DMS 273 (cell line): ENCODE measurements around the gene FEM1B.

Source experiments
- DNase-seq: peaks from one replicate; lab custom pipeline; 2025; ENCODE audit not compliant: unreplicated experiment; lab: John Stamatoyannopoulos, UW

The FEM1B gene

GRCh38 chr15:68284616-68285258, 7.2 kb downstream of the FEM1B start:
- no peak for DNase-seq

- no peak for DNase-seq
Measured at GRCh38 chr15:68285259-68285980, 7.9 kb downstream of the FEM1B start.

GRCh38 chr15:68286256-68286655, 8.7 kb downstream of the FEM1B start:
- no peak for DNase-seq

GRCh38 chr15:68289057-68289456, 11.5 kb downstream of the FEM1B start:
- DNase-seq, result no peak

GRCh38 chr15:68289621-68290352, 12.2 kb downstream of the FEM1B start:
- DNase-seq, result no peak

GRCh38 chr15:68290715-68291114, 13.2 kb downstream of the FEM1B start:
- DNase-seq, result no peak

- DNase-seq, result no peak
Measured at GRCh38 chr15:68292157-68292781, 14.7 kb downstream of the FEM1B start.

- no peak for DNase-seq
Measured at GRCh38 chr15:68292967-68293366, 15.4 kb downstream of the FEM1B start.

- no peak for DNase-seq
Measured at GRCh38 chr15:68295014-68295805, 17.7 kb downstream of the FEM1B start.

- no peak for DNase-seq
Measured at GRCh38 chr15:68298336-68298735, 20.8 kb downstream of the FEM1B start.

- no peak for DNase-seq
Measured at GRCh38 chr15:68298882-68299381, 21.4 kb downstream of the FEM1B start.

GRCh38 chr15:68299436-68299835, 21.9 kb downstream of the FEM1B start:
- no peak for DNase-seq

- DNase-seq, result no peak
Measured at GRCh38 chr15:68300115-68300940, 22.8 kb downstream of the FEM1B start.

GRCh38 chr15:68301301-68301700, 23.8 kb downstream of the FEM1B start:
- no peak for DNase-seq

GRCh38 chr15:68302729-68303128, 25.2 kb downstream of the FEM1B start:
- DNase-seq, result no peak

- DNase-seq, result no peak
Measured at GRCh38 chr15:68303134-68303533, 25.6 kb downstream of the FEM1B start.

- DNase-seq, result peak; percentile 39
Measured at GRCh38 chr15:68303560-68304436, 26.3 kb downstream of the FEM1B start.

- peak; percentile 50 for DNase-seq
Measured at GRCh38 chr15:68304589-68305337, 27.2 kb downstream of the FEM1B start.
